Measurements from ENCODE around the gene CLDN1.
"Not testable (repeated sequence)": the region's sequence is repeated elsewhere in the genome, so short reads cannot be mapped to it uniquely, and the experiment has no call there.

Gene CLDN1

DNA sequence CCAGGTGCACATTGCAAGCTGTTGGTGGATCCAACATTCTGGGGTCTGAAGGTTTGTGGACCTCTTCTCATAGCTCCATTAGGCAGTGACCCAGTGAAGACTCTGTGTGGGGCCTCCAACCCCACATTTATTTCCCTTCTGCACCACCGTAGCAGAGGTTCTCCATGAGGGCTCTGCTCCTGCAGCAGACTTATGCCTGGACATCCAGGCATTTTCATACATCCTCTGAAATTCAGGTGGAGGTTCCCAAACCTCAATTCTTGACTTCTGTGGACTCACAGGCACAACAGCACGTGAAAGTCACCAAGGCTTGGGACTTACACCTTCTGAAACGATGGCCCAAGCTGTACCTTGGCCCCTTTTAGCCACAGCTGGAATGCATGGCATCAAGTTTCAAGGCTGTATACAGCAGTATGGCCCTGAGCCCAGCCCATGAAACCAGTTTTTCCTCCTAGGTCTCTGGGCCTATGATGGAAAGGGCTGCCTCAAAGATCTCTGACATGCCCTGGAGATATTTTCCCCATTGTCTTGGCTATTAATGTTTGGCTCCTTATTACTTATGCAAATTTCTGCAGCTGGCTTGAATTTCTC is 30.2 kb downstream of the CLDN1 start:
- Histone ChIP-seq H3K36me3 (no peaks in the 10 kb centered on the region; a peak in 1 of 22 replicates), H3K4me2 (no peak overlapping the region), H3K27ac (no peak overlapping the region), H3K9me3 (replicated peaks in 1 of 11) (peaks cover 30 to 46% (median 38%) of the 10 kb centered on the region in 11 experiments), H3K4me3 (no peak overlapping the region), H3K4me1 (no peaks in the 10 kb centered on the region), H3K27me3 (0 out of 22 replicates have a peak, but pooled peaks cover 0 to 4% (median 0%) of the 10 kb centered on the region in 11 experiments), H4K20me1 (no peaks in the 10 kb centered on the region), H3K9ac (no peak overlapping the region)
- no peak for TF ChIP-seq Cebpa-rat (IDR thresholded peaks at IDR 0.05)

- Histone ChIP-seq H3K27me3 (no peaks in the 10 kb centered on the region), H3K4me1 (no peaks in the 10 kb centered on the region), H3K9ac (no peak overlapping the region), H3K4me3 (no peak overlapping the region), H3K9me3 (replicated peaks in 1 of 11) (peaks cover 40 to 57% (median 50%) of the 10 kb centered on the region in 11 experiments), H3K36me3 (no peaks in the 10 kb centered on the region; a peak in 1 of 22 replicates), H3K27ac (no peak overlapping the region), H3K4me2 (no peak overlapping the region), H4K20me1 (no peaks in the 10 kb centered on the region)
- no peak for TF ChIP-seq Cebpa-rat (IDR thresholded peaks at IDR 0.05)
These were observed 32.3 kb downstream of the CLDN1 start for GRCh38 chr3:190289989-190290388.

- no peak overlapping the region for H3K27ac ChIP-seq
- no peak overlapping the region for H3K4me2 ChIP-seq
- TF ChIP-seq Cebpa-rat (IDR thresholded peaks at IDR 0.05): no peak
- no peak overlapping the region for H3K9ac ChIP-seq
- no peak overlapping the region for H3K4me3 ChIP-seq
- H3K27me3 ChIP-seq: no peaks in the 10 kb centered on the region
- no peaks in the 10 kb centered on the region for H3K4me1 ChIP-seq
- no peaks in the 10 kb centered on the region; a peak in 1 of 22 replicates for H3K36me3 ChIP-seq
- no peaks in the 10 kb centered on the region for H4K20me1 ChIP-seq
- peaks cover 44 to 60% (median 53%) of the 10 kb centered on the region in 11 experiments for H3K9me3 ChIP-seq (replicated peaks in 1 of 11)
These were observed 33.4 kb downstream of the CLDN1 start for GRCh38 chr3:190288836-190289235.

- Histone ChIP-seq H3K27me3 (no peaks in the 10 kb centered on the region), H3K27ac (no peak overlapping the region), H3K4me2 (no peak overlapping the region), H3K9me3 (replicated peaks in 1 of 11) (peaks cover 23 to 35% (median 30%) of the 10 kb centered on the region in 11 experiments), H3K9ac (no peak overlapping the region), H3K4me3 (no peak overlapping the region), H4K20me1 (no peaks in the 10 kb centered on the region), H3K36me3 (no peaks in the 10 kb centered on the region), H3K4me1 (peaks cover 0 to 10% (median 6%) of the 10 kb centered on the region in 10 experiments; a peak in 8 of 20 replicates)
- no peak for TF ChIP-seq Cebpa-rat (IDR thresholded peaks at IDR 0.05)
These were observed 36.2 kb downstream of the CLDN1 start for GRCh38 chr3:190286014-190286413.

DNA sequence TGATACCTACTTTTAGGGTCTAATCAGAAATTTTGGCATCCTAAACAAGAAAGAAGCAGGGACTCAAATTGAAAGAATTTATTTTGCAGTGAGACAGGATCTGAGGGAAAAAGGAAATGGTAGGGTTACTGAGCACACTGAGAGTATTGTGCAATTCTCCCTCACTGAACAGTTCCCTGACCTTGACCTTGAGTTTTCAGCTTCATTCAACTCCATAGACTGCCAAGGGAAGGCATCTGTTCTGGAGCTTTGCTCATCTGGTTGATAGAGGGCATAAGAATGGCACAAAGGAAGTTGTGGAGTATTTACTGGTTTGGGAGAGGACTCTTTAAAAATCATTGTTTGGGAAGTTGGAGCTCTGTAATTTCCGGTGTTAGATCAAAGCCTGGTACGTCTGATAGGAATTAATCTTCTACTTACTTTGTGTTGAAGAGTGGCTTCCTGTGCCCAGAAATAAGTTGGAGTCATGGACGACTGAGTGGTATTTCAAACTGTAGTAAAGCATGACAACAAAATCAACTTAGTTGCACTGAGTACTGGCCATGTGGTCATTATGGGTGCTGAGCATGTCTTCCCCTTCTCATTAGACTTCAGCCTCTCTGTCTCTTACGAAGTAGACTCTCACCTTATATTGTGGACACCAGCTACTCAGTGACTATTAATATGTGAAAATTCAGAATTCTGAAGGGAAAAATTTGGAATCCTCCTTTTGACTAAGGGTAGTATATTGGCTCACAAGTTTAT is 40.8 kb downstream of the CLDN1 start:
- no peaks in the 10 kb centered on the region for H4K20me1 ChIP-seq
- peaks cover 12 to 17% (median 15%) of the 10 kb centered on the region in 11 experiments for H3K9me3 ChIP-seq (replicated peaks in 1 of 11)
- peaks cover 0 to 11% (median 6%) of the 10 kb centered on the region in 10 experiments; a peak in 8 of 20 replicates for H3K4me1 ChIP-seq
- peak in 10 of 11 experiments; percentile 27 to 81 (median 70); a peak in 12 of 22 replicates for TF ChIP-seq Cebpa-rat (IDR thresholded peaks at IDR 0.05)
- H3K4me3 ChIP-seq: no peak overlapping the region
- H3K36me3 ChIP-seq: no peaks in the 10 kb centered on the region
- H3K9ac ChIP-seq: no peak overlapping the region
- H3K4me2 ChIP-seq: peak overlapping the region in 9 of 11 experiments; percentile 2 to 57 (median 18); a peak in 11 of 22 replicates
- H3K27ac ChIP-seq: peak overlapping the region in 3 of 11 experiments; percentile 1 to 51 (median 34); a peak in 5 of 22 replicates
- no peaks in the 10 kb centered on the region for H3K27me3 ChIP-seq

- TF ChIP-seq Cebpa-rat (IDR thresholded peaks at IDR 0.05): no peak
- no peak overlapping the region for H3K27ac ChIP-seq
- no peak overlapping the region for H3K4me3 ChIP-seq
- no peak overlapping the region for H3K9ac ChIP-seq
- H3K9me3 ChIP-seq (replicated peaks in 1 of 11): peaks cover 0 to 1% (median under 1%) of the 10 kb centered on the region in 11 experiments; a peak in 6 of 22 replicates
- H4K20me1 ChIP-seq: no peaks in the 10 kb centered on the region
- no peaks in the 10 kb centered on the region for H3K27me3 ChIP-seq
- H3K4me2 ChIP-seq: no peak overlapping the region
- no peaks in the 10 kb centered on the region for H3K36me3 ChIP-seq
- H3K4me1 ChIP-seq: peaks cover 0 to 11% (median 6%) of the 10 kb centered on the region in 10 experiments; a peak in 8 of 20 replicates
These were observed 42.6 kb downstream of the CLDN1 start for GRCh38 chr3:190279690-190280089.

DNA sequence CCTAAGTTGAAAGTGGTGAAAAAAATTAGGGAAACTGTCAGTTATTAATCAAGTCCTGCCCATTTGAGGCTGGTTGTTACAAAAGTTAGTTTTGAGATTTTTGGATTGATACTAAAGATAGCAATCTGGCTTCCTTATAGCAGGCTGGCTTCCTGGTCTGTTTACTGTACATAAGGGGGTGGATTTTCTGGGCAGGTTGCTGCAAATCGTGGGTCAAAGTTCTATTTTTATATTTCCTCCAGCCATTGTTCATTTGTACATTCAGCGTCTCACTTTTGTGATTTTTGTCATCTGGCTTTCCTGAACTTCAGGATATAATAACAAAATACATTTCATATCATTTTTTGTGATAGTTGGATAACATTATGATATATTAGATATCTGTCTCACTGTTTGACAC is 49.5 kb downstream of the CLDN1 start:
- no peaks in the 10 kb centered on the region for H3K27me3 ChIP-seq
- no peak overlapping the region for H3K27ac ChIP-seq

DNA sequence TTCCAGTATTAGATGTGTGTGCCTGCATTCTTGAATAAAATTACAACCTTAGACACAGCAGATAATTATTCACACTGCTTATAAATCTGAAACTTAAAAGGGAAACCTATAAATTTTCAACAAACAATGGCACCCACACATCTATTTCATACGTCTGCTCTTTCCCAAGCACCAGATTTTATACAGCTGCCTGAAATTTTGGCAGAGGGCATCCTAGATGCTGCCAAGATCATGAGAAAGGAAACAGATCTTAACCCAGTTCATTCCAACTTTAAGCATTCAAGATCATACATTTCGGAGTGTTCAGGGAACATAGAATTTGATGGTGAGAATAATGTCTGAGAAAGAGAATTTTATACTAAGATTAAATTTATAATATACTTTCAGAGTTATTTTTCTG is 53.1 kb downstream of the CLDN1 start:
- H3K9me3 ChIP-seq (replicated peaks in 1 of 11): no peaks in the 10 kb centered on the region
- H3K9ac ChIP-seq: no peak overlapping the region
- no peak overlapping the region for H3K4me2 ChIP-seq
- H3K36me3 ChIP-seq: no peaks in the 10 kb centered on the region
- no peaks in the 10 kb centered on the region for H3K4me1 ChIP-seq
- no peaks in the 10 kb centered on the region for H4K20me1 ChIP-seq
- no peaks in the 10 kb centered on the region for H3K27me3 ChIP-seq
- no peak overlapping the region for H3K27ac ChIP-seq
- no peak overlapping the region for H3K4me3 ChIP-seq
- TF ChIP-seq Cebpa-rat (IDR thresholded peaks at IDR 0.05): no peak

More for the DNA sequence above, 49.5 kb downstream of the CLDN1 start:
- Histone ChIP-seq H3K4me2 (no peak overlapping the region), H3K9me3 (replicated peaks in 1 of 11) (no peaks in the 10 kb centered on the region), H3K4me3 (no peak overlapping the region), H3K36me3 (no peaks in the 10 kb centered on the region), H3K4me1 (no peaks in the 10 kb centered on the region), H4K20me1 (no peaks in the 10 kb centered on the region), H3K9ac (no peak overlapping the region)
- no peak for TF ChIP-seq Cebpa-rat (IDR thresholded peaks at IDR 0.05)

- not testable (repeated sequence) for H3K27ac ChIP-seq; H3K4me3 ChIP-seq; H3K4me2 ChIP-seq; H3K9ac ChIP-seq; H4K20me1 ChIP-seq; H3K27me3 ChIP-seq; H3K36me3 ChIP-seq; H3K9me3 ChIP-seq (replicated peaks in 1 of 11); H3K4me1 ChIP-seq
These were observed 54.8 kb downstream of the CLDN1 start for GRCh38 chr3:190267464-190267863.

Measured in BLaER1 treated with 17β-estradiol and CSF1 and Interleukin-3, amounts not matched to agents 10 nM and 100 nM (cell line).